Endothelial cell (in vitro differentiated cells): ENCODE data around the gene MYDGF. TPM values are rescaled to one million over a fixed set of nuclear protein-coding genes. Genes with fewer than 3 reads are reported as not detected.

Experiments used
- DNase-seq: peaks from one replicate; pipeline ENCODE4 v3.0.0; 2021; ENCODE audit warnings: low spot score
- H3K27ac Mint-ChIP-seq: one replicate; pipeline ENCODE4 v1.8.0; 2021; ENCODE audit warnings: mixed read lengths, inconsistent platforms; ENCODE audit not compliant: unreplicated experiment
- H3K27me3 Mint-ChIP-seq: one replicate; pipeline ENCODE4 v1.8.0; 2021; ENCODE audit warnings: mild to moderate bottlenecking, moderate library complexity, mixed read lengths, inconsistent platforms; ENCODE audit not compliant: unreplicated experiment
- H3K36me3 Mint-ChIP-seq: one replicate; pipeline ENCODE4 v1.8.0; 2021; ENCODE audit warnings: mild to moderate bottlenecking, low read depth, mixed read lengths, inconsistent platforms; ENCODE audit not compliant: unreplicated experiment
- H3K4me1 Mint-ChIP-seq: one replicate; pipeline ENCODE4 v1.8.0; 2021; ENCODE audit warnings: mild to moderate bottlenecking, mixed read lengths, inconsistent platforms; ENCODE audit not compliant: unreplicated experiment
- H3K4me3 Mint-ChIP-seq: one replicate; pipeline ENCODE4 v1.8.0; 2021; ENCODE audit warnings: mild to moderate bottlenecking, mixed read lengths, inconsistent platforms; ENCODE audit not compliant: unreplicated experiment
- H3K9me3 Mint-ChIP-seq: one replicate; pipeline ENCODE4 v1.8.0; 2021; ENCODE audit warnings: mixed read lengths, inconsistent platforms; ENCODE audit not compliant: unreplicated experiment
- CTCF ChIP-seq: fragments of 200-600 bp; sonication (generic); IDR thresholded peaks from one replicate; pipeline ENCODE4 v1.5.0; 2021; ENCODE audit warnings: antibody characterized with exemption; ENCODE audit not compliant: unreplicated experiment
- long read RNA-seq: library from polyadenylated mRNA; unstranded; transcript quantifications from one replicate; pipeline ENCODE4 v2.0.0, GENCODE V29; 2020; ENCODE audit not compliant: unreplicated experiment
- total RNA-seq: library from RNA; stranded (reverse); fragmentation: NEBNext Ultra II Directional; extraction: Animal tissue kit (Norgen Biotek cat#: 25700); gene quantifications from one replicate; pipeline ENCODE4 v1.2.1, GENCODE V29; 2021; ENCODE audit not compliant: unreplicated experiment

MYDGF gene
- total RNA-seq: 112 TPM
- long read RNA-seq, transcript MYDGF-201 (6 exons, 1,018 nt): major isoform, 227 of 243 reads
- long read RNA-seq, partial matches to known transcripts: 4 of 243 reads
- long read RNA-seq, other reads (novel, unspliced or antisense): 11 of 243 reads

DNA sequence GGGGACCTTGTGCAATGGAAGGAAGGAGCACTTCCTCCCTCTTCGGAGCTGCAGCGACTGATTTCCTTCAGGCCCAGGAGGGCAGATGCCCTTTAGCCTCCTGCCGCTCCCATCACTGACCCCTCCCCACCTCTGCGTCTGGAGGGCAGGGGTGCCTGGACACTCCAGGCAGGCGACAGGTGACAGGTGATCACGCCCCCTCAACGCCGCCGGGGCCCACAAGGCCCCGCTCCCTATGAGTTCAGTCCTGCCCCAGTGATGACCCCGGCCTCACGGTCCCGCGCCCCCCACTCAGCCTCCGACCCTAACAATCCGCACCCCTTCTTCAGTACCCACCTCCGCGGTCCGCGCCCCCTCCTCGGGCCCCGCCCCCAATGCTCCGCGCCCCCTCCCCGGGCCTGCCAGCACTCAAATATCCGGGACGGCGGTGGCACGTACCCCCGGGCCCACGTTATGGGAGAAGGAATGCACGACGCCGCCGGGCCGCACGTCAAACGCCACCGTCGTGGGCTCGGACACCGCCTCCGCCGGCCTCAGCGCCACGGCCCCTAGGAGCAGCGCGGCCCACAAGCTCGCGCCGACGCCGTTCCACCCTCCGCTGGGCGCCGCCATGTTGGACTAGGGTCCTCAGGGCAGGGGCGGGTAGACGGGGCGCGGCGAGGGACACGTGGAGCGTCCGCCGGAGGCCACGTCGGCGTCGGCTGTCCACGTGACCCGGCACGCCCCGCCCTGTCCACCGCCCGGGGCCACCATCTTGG, at the start of gene MYDGF:
TSS of gene MYDGF (minus strand) at position 620 of the 758 bp plus-strand sequence. CDS start at position 612, 8 bp downstream.
- Mint-ChIP-seq H3K27ac (peak within 1 kb of the TSS; percentile 88), H3K4me3 (peak within 1 kb of the TSS; percentile 95), H3K9me3 (no peaks in the 10 kb centered on the region), H3K36me3 (peaks cover 15% of the 10 kb centered on the region), H3K4me1 (peaks cover 10% of the 10 kb centered on the region), H3K27me3 (peaks cover 10% of the 10 kb centered on the region)
- TF ChIP-seq CTCF: no peak
- peak; percentile 94 for DNase-seq

DNA sequence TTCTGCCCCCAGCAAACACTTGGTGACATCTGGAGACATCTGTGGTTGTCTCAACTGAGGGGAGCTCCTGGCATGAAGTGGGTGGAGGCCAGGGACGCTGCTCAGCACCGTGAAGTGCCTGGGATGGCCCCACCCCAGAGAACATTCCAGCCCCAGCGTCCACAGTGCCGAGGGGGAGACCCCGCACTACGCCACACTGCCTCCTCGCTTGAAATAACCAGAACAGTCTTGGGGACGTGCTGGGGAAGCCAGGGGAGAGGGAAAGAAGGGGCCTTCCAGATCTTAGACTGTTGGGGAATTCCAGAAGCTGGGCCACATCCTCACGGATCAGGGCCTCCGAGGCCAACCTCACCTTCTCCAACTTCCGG, 49.3 kb upstream of the MYDGF start:
- Mint-ChIP-seq H3K9me3 (no peaks in the 10 kb centered on the region), H3K27me3 (peaks cover 16% of the 10 kb centered on the region), H3K36me3 (peaks cover 36% of the 10 kb centered on the region), H3K27ac (no peak overlapping the region), H3K4me1 (peaks cover 19% of the 10 kb centered on the region), H3K4me3 (peak overlapping the region; percentile 50)
- no peak for TF ChIP-seq CTCF
- no peak for DNase-seq

DNA sequence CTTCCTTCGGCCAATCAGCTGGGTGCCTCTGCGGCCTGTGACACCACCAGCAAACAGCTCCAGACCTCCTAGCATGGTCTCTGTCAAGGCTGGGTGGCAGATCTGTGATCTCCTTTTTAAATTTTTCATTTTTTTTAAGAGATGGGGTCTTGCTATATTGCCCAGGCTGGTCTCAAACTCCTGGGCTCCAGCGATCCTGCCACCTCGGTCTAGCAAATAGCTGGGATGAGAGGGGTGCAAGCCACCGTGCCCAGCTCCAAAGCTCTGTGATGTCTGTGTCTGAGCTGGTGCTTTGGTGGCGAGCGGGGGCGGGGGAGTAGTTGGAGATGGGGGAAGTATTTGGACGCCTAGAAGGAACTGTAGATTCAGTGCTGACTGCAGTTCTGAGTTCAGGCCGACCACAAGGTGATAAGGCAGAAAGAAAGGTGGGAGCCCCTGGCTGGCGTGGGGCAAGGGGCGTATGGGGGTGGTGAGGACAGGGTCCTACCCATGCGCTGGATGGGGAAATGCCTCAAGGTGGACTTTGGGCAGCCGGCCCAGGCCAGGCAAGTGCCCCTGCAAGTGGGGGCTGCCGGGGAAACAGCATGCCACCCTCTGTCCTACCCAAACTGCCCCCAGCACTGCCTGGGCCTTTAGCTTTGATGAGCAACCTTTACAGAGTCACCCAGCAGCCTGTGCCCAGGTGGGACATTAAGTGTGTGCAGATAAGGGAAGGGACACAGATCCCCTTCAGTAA, 48.0 kb upstream of the MYDGF start:
- Mint-ChIP-seq H3K9me3 (no peaks in the 10 kb centered on the region), H3K4me3 (no peak overlapping the region), H3K4me1 (peaks cover 17% of the 10 kb centered on the region), H3K27ac (no peak overlapping the region), H3K36me3 (peaks cover 36% of the 10 kb centered on the region), H3K27me3 (peaks cover 10% of the 10 kb centered on the region)
- DNase-seq: no peak
- TF ChIP-seq CTCF: no peak

- TF ChIP-seq CTCF: no peak
- peaks cover 5% of the 10 kb centered on the region for H3K27me3 Mint-ChIP-seq
- peaks cover 9% of the 10 kb centered on the region for H3K4me1 Mint-ChIP-seq
- no peak overlapping the region for H3K4me3 Mint-ChIP-seq
- no peaks in the 10 kb centered on the region for H3K9me3 Mint-ChIP-seq
- no peak overlapping the region for H3K27ac Mint-ChIP-seq
- no peak for DNase-seq
- peaks cover 34% of the 10 kb centered on the region for H3K36me3 Mint-ChIP-seq
These were observed 47.2 kb upstream of the MYDGF start for GRCh38 chr19:4717191-4717965.
